K562 (cell line): Measurements from ENCODE around the gene FGR.

Source experiments
- BHLHE40 ChIP-seq: IDR thresholded peaks from 2 replicates; pipeline ENCODE4 v1.6.1; 2011; ENCODE audit warnings: low read length, improper control_type of control experiment
- GTF2F1 ChIP-seq: IDR thresholded peaks from 2 replicates; pipeline ENCODE4 v1.6.1; 2011; ENCODE audit warnings: low read depth, low read length, improper control_type of control experiment
- HIVEP1 ChIP-seq: fragments of 250-450 bp; sonication (Bioruptor Pico); IDR thresholded peaks from 2 replicates; pipeline ENCODE4 v1.4.0; 2020; ENCODE audit warnings: mild to moderate bottlenecking
- NFIC ChIP-seq: fragments of 450-650 bp; IDR thresholded peaks from 2 replicates; pipeline ENCODE4 v1.6.1; 2017; ENCODE audit warnings: mild to moderate bottlenecking, inconsistent platforms
- POLR2A ChIP-seq: fragments of 450-650 bp; conservative IDR thresholded peaks from 2 replicates; pipeline ENCODE4 v1.6.1; 2016
- ZNF224 ChIP-seq: sonication (generic); formaldehyde crosslinking; IDR thresholded peaks from 2 replicates; pipeline ENCODE4 v1.8.0; 2022; ENCODE audit warnings: mild to moderate bottlenecking, missing genetic modification reagents
- ZNF274 ChIP-seq: IDR thresholded peaks from 2 replicates; pipeline ENCODE4 v1.6.1; 2011; ENCODE audit warnings: low read depth, mild to moderate bottlenecking, low read length, moderate library complexity, borderline replicate concordance
- TF ChIP-seq, protein P1 (sequence below): fragments of 250-450 bp; sonication (Bioruptor Pico); IDR thresholded peaks from 2 replicates; pipeline ENCODE4 v1.5.0; 2020; ENCODE audit warnings: mild to moderate bottlenecking
- TF ChIP-seq, protein P2 (sequence below): fragments of 250-450 bp; sonication (Bioruptor Pico); IDR thresholded peaks from 2 replicates; pipeline ENCODE4 v1.5.0; 2021; ENCODE audit warnings: mild to moderate bottlenecking, borderline replicate concordance
- TF ChIP-seq, protein P3 (sequence below): fragments of 250-450 bp; sonication (Bioruptor Pico); IDR thresholded peaks from 2 replicates; pipeline ENCODE4 v1.5.0; 2022; ENCODE audit warnings: mild to moderate bottlenecking
- TF ChIP-seq, protein P4 (sequence below): sonication (generic); formaldehyde crosslinking; IDR thresholded peaks from 2 replicates; pipeline ENCODE4 v1.8.0; 2023; ENCODE audit warnings: mild to moderate bottlenecking, missing genetic modification reagents

DNA sequence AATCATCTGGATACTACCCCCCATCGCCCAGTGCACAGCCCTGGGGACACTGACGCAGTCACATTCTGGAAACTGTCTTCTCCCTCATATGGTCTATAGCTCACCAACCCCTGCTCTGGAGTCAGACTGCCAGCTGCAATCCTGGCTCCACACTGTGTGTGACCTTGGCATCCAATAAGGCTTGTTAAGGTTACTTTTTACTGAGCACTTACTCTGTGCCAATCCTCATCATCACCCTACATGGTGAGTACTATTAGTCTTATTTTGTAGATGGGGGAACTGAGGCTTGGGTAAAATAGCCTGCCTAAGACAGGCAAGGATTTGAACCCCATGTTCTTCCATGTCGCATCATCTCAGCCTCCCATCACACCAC, 65.9 kb downstream of the FGR start:
- no peak for TF ChIP-seq BHLHE40
- TF ChIP-seq, protein P1, sequence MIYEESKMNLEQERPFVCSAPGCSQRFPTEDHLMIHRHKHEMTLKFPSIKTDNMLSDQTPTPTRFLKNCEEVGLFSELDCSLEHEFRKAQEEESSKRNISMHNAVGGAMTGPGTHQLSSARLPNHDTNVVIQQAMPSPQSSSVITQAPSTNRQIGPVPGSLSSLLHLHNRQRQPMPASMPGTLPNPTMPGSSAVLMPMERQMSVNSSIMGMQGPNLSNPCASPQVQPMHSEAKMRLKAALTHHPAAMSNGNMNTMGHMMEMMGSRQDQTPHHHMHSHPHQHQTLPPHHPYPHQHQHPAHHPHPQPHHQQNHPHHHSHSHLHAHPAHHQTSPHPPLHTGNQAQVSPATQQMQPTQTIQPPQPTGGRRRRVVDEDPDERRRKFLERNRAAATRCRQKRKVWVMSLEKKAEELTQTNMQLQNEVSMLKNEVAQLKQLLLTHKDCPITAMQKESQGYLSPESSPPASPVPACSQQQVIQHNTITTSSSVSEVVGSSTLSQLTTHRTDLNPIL (CRISPR knock-in tag), result no peak
- TF ChIP-seq, protein P2, sequence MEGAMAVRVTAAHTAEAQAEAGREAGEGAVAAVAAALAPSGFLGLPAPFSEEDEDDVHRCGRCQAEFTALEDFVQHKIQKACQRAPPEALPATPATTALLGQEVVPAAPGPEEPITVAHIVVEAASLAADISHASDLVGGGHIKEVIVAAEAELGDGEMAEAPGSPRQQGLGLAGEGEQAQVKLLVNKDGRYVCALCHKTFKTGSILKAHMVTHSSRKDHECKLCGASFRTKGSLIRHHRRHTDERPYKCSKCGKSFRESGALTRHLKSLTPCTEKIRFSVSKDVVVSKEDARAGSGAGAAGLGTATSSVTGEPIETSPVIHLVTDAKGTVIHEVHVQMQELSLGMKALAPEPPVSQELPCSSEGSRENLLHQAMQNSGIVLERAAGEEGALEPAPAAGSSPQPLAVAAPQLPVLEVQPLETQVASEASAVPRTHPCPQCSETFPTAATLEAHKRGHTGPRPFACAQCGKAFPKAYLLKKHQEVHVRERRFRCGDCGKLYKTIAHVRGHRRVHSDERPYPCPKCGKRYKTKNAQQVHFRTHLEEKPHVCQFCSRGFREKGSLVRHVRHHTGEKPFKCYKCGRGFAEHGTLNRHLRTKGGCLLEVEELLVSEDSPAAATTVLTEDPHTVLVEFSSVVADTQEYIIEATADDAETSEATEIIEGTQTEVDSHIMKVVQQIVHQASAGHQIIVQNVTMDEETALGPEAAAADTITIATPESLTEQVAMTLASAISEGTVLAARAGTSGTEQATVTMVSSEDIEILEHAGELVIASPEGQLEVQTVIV (CRISPR knock-in tag), result no peak
- TF ChIP-seq, protein P3, sequence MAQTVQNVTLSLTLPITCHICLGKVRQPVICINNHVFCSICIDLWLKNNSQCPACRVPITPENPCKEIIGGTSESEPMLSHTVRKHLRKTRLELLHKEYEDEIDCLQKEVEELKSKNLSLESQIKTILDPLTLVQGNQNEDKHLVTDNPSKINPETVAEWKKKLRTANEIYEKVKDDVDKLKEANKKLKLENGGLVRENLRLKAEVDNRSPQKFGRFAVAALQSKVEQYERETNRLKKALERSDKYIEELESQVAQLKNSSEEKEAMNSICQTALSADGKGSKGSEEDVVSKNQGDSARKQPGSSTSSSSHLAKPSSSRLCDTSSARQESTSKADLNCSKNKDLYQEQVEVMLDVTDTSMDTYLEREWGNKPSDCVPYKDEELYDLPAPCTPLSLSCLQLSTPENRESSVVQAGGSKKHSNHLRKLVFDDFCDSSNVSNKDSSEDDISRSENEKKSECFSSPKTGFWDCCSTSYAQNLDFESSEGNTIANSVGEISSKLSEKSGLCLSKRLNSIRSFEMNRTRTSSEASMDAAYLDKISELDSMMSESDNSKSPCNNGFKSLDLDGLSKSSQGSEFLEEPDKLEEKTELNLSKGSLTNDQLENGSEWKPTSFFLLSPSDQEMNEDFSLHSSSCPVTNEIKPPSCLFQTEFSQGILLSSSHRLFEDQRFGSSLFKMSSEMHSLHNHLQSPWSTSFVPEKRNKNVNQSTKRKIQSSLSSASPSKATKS (CRISPR knock-in tag), result no peak
- TF ChIP-seq NFIC, result no peak
- no peak for TF ChIP-seq ZNF274
- TF ChIP-seq ZNF224 (CRISPR knock-in tag), result no peak
- TF ChIP-seq GTF2F1, result no peak
- TF ChIP-seq POLR2A, result no peak
- no peak for TF ChIP-seq HIVEP1
- TF ChIP-seq, protein P4, sequence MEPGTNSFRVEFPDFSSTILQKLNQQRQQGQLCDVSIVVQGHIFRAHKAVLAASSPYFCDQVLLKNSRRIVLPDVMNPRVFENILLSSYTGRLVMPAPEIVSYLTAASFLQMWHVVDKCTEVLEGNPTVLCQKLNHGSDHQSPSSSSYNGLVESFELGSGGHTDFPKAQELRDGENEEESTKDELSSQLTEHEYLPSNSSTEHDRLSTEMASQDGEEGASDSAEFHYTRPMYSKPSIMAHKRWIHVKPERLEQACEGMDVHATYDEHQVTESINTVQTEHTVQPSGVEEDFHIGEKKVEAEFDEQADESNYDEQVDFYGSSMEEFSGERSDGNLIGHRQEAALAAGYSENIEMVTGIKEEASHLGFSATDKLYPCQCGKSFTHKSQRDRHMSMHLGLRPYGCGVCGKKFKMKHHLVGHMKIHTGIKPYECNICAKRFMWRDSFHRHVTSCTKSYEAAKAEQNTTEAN (CRISPR knock-in tag), result no peak
